KG1 (cell line): ENCODE data around the gene NELL1.

Experiments
- DNase-seq: peaks from one replicate; lab custom pipeline; 2025; lab: John Stamatoyannopoulos, UW

Gene NELL1

DNA sequence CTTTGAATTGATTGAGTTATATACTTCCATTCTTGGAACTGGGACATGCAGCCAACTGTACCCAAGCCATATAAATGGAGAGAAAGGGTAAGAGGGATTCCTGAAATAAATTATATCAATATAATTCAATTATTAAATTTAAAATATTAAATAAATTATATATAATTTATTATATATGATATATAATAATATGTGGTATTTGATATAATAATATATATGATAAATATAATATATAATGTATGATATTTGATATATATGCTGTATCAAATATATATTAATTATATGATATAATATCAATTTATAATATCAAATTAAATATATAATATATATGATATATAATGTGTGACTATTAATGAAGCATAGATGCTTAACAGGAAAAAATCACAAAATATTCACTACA lies 677.0 kb downstream of the NELL1 start:
- DNase-seq, result no peak

DNA sequence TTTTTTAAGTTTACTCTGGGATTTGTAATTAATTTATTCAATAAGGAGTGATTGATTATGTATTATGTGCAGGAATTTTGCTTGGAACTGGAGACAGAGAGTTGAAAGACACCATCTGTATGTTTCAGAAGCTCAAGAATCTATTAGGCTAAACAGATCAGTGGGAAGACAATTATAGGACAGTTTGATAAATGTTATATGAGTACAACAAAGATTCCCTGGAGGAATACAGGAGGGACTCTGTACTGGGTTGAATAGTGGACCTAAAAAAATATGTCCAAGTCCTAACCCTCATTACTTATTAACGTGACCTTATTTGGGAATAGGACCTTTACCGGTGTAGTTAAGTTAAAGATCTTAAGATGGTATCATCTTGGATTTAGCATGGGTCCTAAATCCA lies 681.2 kb downstream of the NELL1 start:
- DNase-seq, result no peak

DNA sequence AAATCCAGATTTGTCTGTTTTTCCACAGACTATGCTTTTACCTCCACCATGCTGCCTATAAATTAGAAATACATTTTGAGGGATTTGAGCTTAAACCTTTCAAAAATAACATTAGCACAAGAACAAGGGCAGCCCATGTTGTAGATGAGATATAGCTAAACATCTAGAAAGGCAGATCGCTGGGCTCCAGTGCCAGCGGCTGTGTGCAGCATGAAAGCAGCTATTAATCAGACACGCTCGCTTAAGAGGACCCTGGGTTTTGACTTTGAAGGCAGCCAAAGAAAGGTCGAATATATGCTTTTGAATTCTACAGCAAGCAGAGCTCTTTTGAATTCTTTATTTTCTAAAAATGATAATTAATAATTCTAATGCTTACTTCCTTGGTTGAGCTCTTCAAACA lies 684.0 kb downstream of the NELL1 start:
- no peak for DNase-seq

DNA sequence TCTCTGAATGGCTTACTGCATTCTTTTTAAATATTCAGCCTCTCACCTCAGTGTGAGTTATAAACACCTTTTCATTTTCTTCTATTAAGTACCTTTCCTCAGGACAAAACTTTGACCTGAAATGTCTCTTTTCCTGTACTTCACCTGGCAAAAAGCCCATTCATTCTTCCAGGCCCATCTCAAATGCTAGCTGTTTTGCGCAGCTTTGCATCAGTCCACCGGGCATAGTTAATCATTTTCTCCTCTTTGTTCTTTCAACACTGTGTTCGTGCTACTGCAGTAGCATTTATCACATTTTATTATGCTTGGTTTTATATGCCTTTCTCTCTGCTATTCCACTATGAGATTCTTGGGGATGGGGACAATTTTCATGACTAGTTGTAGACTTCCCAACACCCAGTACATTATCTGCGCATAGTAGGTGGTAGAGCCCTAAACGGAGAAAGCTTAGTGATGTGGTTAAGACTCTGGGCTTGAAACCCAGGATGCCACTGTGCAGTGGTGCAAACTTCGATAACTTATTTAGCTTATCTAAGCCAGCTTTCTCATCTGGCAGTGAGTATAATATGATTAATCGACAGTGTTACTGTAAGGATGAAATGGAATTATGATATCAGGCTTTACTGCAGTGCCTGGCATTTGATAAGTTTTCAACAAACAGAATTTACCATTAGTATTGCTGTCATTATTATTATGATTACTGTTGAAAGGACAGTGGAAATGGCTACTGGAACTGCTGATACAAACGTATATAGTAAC lies 695.7 kb downstream of the NELL1 start:
- DNase-seq, result no peak

DNA sequence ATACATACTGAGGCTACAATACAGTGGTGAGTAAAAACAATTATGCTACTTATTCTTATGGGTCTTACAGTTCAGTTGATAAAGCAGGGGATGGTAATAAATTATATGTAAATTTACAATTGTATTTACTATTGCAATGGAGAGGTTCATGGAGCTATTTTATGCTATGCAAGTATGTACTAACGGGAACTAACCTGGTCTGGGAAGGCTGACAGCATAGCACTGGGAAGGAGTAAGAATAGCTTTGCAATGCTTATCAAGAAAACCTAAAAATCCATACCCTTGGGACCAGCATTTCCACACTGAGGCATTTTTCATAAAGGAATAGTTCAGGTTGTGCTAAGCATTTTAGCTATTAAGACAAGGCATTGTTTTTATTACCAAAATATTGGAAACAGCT lies 700.6 kb downstream of the NELL1 start:
- no peak for DNase-seq

DNA sequence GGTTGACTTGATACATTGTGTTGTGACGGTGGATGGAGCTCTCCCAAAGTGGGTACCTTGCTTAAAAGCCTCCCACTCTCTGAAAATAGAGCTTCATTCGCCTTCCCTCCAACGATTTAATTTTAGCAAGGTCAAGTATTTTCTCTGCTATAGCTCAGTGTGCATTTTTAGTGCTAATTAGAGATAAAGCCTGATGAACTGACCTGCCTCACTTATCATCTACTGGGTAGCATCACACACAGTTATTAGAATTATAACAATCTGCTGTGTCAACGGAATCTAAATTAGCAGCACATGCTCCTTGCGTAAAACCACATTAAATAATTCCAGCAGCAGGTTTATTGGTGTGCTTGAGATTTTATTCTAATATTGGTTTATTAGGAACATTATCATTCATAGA lies 701.7 kb downstream of the NELL1 start:
- DNase-seq, result no peak

DNA sequence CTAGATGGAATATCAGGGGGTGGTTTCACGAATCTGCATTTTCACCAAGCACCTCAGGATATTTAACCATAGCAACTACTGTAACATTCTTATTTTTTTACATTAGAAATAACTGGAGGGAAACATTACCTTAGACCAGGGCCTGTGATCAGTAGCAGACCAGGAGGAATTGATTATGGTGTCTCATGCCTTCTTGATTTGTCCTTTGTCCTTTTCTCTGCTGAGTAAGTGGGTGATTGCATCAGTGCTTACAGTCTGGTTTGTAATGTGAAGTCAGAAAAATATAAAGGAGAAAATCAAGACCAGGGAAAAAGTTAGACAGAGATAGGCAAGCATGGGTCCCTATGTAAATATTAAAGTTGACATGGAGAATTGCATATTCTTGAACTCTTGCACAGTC lies 703.3 kb downstream of the NELL1 start:
- DNase-seq, result no peak

DNA sequence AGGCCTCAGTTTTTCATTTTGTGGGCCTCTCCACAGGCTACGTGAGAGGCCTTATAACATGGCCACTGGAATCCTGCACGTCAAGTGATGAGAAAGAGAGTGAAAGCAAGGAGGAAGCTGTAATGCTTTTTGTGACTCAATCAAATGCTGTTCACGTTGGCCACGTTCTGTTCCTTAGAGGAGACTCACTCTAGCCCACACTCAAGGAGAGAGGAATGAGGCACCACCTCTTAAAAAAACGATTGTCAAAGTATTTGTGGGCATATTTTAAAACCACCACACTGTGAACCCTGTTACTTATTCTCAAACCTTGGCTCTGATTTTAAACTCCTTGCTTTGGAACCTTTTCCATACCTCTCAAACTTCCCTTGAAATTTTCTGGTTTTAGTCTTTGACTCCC lies 705.0 kb downstream of the NELL1 start:
- no peak for DNase-seq

DNA sequence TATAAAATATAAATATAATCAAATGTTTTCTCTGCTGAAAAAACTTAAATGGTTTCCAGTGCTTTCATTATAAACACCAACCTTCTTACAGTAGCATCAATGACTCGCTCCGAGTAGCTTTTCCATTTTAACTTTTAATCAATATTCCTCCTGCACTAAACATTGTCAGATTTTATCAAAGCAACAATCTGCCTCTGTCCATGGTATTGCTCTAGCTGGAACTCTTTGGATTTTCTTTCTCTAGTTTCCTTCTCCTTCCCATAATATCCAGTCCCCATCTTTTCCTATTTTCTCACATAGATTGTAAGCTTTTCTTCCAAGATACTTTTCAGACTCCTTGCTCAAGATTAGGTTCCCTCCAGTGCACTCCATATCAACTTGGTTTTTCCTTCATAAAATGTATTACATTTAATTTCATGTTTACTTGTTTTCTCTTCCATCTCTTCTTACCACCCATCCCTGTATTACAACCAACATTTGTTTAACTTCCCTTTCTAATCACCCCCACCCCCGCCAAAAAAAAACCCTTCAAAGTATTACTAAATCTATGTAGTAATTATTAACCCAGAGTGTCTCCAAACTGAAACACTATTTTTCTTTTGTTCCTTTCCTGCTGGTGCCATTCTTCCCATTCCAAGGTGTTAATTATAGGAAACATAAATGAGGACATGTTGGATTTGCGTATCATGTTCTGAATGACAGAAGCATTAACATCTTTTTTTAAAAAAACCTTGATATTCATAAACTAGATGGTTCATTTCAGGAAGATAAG lies 716.5 kb downstream of the NELL1 start:
- no peak for DNase-seq

DNA sequence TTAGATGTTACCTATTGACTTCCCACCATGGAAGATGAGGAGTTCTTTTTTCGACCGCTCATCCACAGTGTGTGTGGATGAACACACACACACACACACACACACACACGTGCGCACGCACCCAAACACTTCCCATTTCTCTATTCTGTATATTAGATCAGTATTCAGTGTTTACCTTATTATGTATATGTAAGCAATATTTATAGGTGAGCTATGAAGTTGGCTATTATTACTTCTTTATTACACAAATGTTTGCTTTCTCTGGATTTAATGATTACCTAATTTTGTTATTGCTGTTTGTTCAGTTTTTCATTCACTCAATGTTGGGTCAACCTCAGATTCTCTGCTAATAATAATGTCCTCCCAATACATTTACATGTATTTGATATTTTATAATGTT lies 721.0 kb downstream of the NELL1 start:
- no peak for DNase-seq

DNA sequence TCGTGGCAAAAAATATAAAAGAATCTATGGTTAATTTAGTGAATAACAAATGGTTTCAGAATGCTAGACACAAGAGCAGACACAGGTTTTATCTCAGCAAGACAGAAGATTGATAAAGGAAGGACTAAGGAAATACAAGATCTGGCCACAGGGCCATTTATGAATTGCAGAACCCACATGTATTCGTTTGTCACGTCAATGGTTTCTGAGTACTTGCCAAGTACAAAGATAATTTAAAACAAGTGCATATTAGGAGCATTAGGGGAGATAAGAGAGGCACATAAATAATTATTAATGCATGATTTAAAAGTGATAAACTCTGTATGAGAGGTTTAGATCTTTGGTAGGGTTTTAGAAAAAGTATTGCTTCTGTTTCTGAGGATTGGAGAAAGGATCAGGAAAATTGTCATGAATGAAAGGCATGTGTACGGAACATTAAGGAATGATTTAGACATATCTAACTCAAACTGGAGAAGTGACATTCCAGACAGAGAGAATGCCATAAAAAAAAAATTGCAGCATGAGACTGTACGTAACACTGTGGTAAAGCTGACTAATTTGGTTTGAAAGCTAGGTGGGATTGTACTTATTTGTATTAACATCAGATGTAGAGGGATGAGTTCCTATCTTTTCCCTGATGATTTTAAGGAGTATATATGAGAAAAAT lies 727.1 kb downstream of the NELL1 start:
- DNase-seq, result no peak

DNA sequence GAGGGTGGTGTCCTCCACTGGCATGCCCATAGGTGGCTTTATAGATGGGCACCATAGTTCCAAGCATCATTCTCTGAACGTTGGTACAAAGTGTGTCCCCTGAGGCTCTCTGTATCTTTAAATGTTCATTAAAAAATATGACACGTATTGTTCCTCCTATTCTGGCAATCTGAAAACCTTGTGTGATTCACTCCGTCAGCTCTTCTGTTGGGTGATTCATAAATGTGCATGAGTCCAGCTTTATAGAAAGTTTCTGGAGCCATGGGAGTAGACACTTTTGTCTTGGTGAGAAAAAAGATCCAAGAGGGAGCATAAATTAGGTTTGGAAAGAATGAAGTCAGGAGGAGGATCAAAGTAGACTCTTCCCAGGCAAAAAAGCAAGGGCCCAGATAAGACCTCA lies 728.8 kb downstream of the NELL1 start:
- DNase-seq, result no peak

DNA sequence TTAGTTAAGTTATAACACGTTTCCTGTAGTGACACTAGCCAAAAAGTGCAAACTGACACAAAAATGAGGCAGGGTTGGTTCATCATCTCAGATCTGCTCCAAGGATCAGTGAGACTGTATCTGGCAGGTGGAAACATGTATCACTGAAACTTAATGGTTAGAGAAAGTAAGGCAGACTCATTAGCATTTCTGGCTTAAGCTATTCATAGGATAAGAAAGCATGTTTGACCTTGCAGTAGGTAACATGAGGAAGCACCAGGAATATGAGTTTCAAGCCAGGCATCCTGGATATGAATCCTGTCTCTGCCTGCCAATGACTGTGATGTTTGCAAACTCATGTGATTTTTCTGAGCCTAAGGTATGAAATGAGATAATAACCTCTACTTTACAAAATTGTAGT lies 732.1 kb downstream of the NELL1 start:
- no peak for DNase-seq

DNA sequence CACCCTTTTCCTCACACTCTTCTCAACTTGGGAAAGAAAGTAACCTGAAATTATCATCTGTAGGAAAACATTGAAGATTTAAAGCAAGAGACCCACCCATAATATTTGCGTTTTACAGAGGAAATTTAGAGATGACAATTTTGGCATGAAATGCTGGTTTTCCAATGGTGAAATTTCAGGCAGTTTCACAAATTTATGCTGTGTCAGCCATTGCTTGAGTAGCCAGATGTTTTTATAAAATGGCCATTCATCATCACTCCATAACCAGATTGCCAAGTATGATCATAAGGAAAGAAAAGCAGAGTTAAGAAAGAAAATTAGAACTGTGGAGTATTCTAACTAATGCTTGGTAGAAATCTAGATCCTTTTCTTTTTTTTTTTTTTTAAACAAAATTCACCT lies 732.9 kb downstream of the NELL1 start:
- DNase-seq, result no peak

DNA sequence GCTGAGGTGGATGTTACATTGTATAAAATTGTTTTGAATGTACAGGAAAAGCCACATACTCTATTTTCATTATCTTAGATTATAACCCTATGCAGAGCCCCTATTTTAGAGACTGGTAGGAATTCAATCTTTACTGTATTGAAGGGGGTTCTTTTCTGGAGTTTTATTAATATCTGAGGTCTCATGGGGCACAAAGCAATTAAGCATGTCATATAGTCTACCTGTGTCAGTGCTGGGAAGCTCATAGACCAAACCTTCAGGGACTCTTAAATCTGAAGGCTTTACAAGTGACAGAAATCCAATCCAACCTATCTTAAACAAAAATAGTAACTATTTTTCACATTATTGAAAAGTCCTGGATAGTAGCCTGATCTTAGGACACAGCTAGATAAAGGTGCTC lies 733.7 kb downstream of the NELL1 start:
- DNase-seq, result no peak

DNA sequence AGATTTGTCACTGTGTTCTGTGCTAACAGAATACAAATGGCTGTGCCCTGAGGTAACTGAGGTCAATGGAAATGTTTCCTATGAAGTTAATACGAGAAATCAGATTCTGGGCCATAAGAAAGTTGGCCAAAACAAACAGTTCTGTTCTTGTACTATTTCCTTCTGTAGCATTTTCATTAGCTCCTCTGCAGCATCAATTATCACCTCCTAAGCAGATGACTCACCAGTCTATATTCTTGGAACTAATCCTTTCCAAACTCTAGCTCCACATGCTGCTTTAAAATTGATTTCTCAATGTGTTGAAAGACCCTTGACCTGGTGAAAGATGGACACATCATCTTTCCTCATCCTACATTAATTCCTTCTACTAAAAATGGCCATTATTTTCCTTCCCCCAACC lies 736.0 kb downstream of the NELL1 start:
- DNase-seq, result no peak

DNA sequence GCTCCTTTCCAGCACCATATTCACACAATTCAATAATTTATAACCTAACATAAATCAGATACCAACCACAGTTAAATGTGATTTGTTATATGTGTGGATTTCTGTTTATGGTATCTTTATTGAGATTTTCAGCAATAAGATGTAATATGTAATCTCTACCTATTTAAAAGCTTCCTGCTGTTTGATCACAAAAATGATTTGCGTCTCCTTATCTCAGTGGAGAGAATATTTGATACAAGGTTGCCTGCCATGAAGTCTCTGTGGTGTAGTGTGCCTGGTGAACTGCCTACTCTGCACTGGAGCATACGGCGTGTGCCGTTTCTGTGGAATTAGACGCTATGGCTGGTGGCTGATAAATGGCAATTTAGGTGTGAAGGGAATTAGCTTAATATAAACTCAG lies 741.1 kb downstream of the NELL1 start:
- no peak for DNase-seq

DNA sequence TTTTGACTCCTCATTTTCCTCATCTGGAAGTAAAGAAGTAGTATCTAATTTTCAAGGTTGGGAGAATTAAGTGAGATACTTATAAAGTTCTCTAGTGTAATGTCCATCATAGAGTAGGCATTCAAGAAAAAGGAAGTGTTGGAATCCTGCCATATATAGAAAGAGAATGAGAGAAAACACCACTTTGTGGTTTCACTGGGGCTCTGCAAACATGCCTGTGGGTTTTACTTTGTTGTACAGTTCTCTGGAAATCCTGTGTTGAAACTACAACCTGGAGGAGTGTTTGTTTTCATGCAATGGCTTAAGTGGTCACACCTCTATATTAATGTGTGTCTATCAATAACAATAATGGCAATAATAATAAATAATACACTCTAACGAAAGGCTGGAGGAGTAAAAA lies 741.7 kb downstream of the NELL1 start:
- DNase-seq, result no peak

DNA sequence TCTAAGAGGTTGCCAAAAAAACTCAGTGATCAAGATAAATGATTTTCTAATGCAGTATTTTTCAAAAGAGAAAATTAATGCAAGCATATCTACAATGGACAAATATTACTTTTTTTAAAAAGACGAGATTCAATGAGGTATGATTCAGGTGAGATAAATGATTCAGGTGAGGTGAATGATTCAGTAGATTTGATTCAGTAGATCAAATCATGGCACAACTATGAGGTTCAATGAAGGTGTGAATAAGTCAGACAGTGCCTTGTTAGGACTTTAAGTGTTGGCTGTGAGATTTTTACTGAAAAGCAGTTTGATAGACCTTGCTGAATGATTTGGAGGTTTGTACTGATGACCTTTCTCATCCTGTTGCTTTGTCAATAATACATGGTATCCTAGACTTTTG lies 742.2 kb downstream of the NELL1 start:
- no peak for DNase-seq

DNA sequence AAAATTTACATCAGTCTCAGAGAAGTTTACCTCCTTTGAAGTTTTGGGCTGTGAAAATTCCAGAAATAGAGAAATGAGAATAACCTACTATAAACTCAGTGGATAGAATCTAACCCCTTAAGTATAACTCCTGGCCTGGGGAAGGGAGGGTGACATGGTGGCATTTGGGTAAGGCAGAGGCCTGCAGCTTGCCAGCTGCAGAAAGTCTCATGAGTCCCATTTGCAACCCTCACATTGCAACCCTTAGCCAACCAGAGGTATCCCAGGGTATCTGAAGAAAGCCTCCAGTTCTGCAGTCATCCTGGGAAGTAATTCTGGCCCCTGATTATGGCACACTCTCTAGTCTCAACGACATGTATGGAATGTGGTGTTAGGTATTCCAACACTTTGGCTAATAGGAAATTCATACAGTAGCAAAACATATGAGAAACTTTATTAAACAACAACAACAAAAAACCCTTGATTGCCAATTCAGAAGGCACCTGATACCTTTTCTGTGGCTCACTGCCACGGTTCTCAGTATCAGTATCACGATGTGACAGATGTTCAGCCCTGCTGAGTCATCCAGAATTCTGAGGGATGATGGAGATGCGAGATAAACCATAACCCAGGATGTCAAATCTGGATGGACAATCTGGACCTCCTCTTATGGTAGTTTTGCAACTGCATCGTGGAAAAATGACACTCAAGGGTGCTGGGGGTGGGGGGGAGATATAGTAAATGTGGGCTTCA lies 743.4 kb downstream of the NELL1 start:
- DNase-seq, result no peak

DNA sequence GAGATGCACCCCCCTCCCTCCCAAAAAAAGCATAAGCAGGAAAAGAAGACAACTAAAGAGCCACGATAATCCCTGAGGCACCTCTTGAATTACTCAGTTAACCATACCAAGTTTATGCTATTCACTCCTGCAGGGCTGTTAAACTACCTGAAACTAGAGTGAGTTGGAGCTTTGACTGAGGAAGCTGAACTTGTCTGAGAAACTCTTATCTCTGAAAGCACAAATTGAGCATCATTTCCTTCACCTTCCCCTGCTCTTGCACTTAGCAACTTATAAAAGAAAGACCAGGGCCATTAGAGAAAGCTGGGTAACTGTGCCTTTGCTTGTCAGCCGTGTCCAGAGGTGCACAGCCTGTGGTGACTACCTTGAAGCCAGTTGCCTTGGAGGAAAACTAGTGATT lies 745.6 kb downstream of the NELL1 start:
- no peak for DNase-seq

DNA sequence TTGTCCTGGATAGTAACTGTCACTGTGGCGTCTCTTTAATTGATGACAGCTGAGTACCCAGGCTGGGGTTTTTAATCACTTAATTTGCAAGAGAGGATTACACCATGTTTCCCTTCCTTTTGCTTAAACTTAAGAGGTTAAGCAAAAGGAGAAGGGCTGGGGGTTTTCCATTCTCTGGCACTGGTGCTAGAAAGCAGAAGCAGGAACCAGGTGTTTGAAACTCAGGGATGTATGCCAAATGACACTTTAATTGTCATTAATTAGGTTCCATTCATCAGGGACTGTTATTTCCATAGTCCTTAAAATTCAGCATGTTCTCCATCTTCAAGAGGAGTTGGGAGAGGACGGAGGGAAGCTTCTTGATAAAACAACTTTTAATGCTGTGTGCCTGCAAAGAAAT lies 746.2 kb downstream of the NELL1 start:
- DNase-seq, result no peak
